Measurements from ENCODE around the gene TMEM233.

Gene TMEM233

GRCh38 chr12:119565404-119565803, 28.2 kb upstream of the TMEM233 start:
- Mint-ChIP-seq H3K27me3 (ENCODE audit: low read depth, poor library complexity) (peaks cover 3% of the 10 kb centered on the region), H3K9me3 (peaks cover under 1% of the 10 kb centered on the region), H3K4me1 (no peaks in the 10 kb centered on the region), H3K36me3 (ENCODE audit: low read depth) (no peaks in the 10 kb centered on the region), H3K27ac (no peak overlapping the region), H3K4me3 (no peak overlapping the region)
- DNase-seq = no peak
- TF ChIP-seq, protein P1, sequence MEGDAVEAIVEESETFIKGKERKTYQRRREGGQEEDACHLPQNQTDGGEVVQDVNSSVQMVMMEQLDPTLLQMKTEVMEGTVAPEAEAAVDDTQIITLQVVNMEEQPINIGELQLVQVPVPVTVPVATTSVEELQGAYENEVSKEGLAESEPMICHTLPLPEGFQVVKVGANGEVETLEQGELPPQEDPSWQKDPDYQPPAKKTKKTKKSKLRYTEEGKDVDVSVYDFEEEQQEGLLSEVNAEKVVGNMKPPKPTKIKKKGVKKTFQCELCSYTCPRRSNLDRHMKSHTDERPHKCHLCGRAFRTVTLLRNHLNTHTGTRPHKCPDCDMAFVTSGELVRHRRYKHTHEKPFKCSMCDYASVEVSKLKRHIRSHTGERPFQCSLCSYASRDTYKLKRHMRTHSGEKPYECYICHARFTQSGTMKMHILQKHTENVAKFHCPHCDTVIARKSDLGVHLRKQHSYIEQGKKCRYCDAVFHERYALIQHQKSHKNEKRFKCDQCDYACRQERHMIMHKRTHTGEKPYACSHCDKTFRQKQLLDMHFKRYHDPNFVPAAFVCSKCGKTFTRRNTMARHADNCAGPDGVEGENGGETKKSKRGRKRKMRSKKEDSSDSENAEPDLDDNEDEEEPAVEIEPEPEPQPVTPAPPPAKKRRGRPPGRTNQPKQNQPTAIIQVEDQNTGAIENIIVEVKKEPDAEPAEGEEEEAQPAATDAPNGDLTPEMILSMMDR (IDR thresholded peaks at IDR 0.05) = no peak

GRCh38 chr12:119570771-119571170, 22.8 kb upstream of the TMEM233 start:
- H3K36me3 Mint-ChIP-seq (ENCODE audit: low read depth) = no peaks in the 10 kb centered on the region

DNA sequence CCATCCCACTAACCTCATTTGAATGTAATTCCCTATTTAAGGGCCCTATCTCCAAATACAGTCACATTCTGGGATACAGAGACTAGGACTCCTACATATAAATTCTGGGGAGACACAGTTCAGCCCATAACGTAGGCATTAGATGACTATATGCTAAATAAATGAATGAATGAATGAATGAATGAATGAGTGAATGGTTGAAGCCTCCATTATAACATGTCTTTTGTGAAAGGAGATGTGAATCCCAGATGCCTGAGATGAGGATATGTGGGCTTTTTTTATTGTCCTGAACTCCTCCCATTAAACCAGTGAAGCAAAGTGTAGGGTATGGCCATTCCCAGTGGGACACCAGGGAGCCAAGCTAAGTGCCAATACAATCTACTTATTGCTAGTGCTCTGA, 20.5 kb upstream of the TMEM233 start:
- Mint-ChIP-seq H3K9me3 (peaks cover 5% of the 10 kb centered on the region), H3K4me1 (no peaks in the 10 kb centered on the region), H3K4me3 (no peak overlapping the region), H3K36me3 (ENCODE audit: low read depth) (no peaks in the 10 kb centered on the region), H3K27ac (no peak overlapping the region), H3K27me3 (ENCODE audit: low read depth, poor library complexity) (no peaks in the 10 kb centered on the region)
- TF ChIP-seq, protein P1 (IDR thresholded peaks at IDR 0.05) = no peak
- DNase-seq = no peak

More at GRCh38 chr12:119570771-119571170, 22.8 kb upstream of the TMEM233 start:
- peaks cover 5% of the 10 kb centered on the region for H3K9me3 Mint-ChIP-seq
- no peak overlapping the region for H3K4me3 Mint-ChIP-seq
- no peaks in the 10 kb centered on the region for H3K27me3 Mint-ChIP-seq (ENCODE audit: low read depth, poor library complexity)
- DNase-seq = no peak
- H3K27ac Mint-ChIP-seq = no peak overlapping the region
- TF ChIP-seq, protein P1 (IDR thresholded peaks at IDR 0.05) = no peak
- H3K4me1 Mint-ChIP-seq = no peaks in the 10 kb centered on the region

GRCh38 chr12:119574255-119574654, 19.3 kb upstream of the TMEM233 start:
- DNase-seq = no peak
- no peaks in the 10 kb centered on the region for H3K36me3 Mint-ChIP-seq (ENCODE audit: low read depth)
- no peak overlapping the region for H3K4me3 Mint-ChIP-seq
- H3K4me1 Mint-ChIP-seq = no peaks in the 10 kb centered on the region
- H3K27me3 Mint-ChIP-seq (ENCODE audit: low read depth, poor library complexity) = no peaks in the 10 kb centered on the region
- no peak overlapping the region for H3K27ac Mint-ChIP-seq
- TF ChIP-seq, protein P1 (IDR thresholded peaks at IDR 0.05) = no peak
- H3K9me3 Mint-ChIP-seq = peaks cover 5% of the 10 kb centered on the region

- H3K27me3 Mint-ChIP-seq (ENCODE audit: low read depth, poor library complexity) = no peaks in the 10 kb centered on the region
- no peaks in the 10 kb centered on the region for H3K4me1 Mint-ChIP-seq
- H3K36me3 Mint-ChIP-seq (ENCODE audit: low read depth) = no peaks in the 10 kb centered on the region
- no peak overlapping the region for H3K4me3 Mint-ChIP-seq
- no peak for DNase-seq
- TF ChIP-seq, protein P1 (IDR thresholded peaks at IDR 0.05) = no peak
- H3K9me3 Mint-ChIP-seq = no peaks in the 10 kb centered on the region
- H3K27ac Mint-ChIP-seq = no peak overlapping the region
Measured at GRCh38 chr12:119576118-119576810, 17.3 kb upstream of the TMEM233 start.

DNA sequence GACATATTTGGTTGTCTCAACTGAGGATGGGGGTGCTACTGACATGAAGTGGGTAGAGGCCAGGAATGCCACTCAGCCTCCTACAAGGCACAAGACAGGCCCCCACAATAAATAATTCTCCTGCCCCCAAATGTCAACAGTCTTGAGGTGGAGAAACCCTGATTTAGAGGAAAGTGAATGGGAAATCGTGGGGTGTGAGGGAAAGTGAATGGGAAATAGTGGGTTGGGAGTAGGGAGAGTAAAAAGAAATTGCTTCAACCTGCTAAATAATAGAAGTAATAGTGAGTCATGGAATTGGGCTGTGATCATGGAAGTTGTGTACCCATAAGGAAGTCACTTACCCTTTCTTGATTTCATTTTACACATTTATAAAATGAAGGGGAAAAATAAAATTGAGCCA, 16.7 kb upstream of the TMEM233 start:
- H3K4me1 Mint-ChIP-seq = no peaks in the 10 kb centered on the region
- TF ChIP-seq, protein P1 (IDR thresholded peaks at IDR 0.05) = no peak
- no peaks in the 10 kb centered on the region for H3K27me3 Mint-ChIP-seq (ENCODE audit: low read depth, poor library complexity)

More for the DNA sequence above, 16.7 kb upstream of the TMEM233 start:
- Mint-ChIP-seq H3K9me3 (no peaks in the 10 kb centered on the region), H3K4me3 (no peak overlapping the region), H3K36me3 (ENCODE audit: low read depth) (no peaks in the 10 kb centered on the region), H3K27ac (no peak overlapping the region)
- DNase-seq = no peak
